Stomach (tissue), 4 donors: ENCODE data around the gene MEX3B.

Experiments used
- CTCF ChIP-seq, 7 experiments: fragments of 450-650 bp in 4 of 7; fragments of 200-600 bp in 3 of 7; sonication (generic) in 3 of 7; IDR thresholded peaks; one replicate each; pipeline ENCODE4 v1.5.1; 2016 to 2019; ENCODE audit warnings: antibody characterized with exemption in 7 of 7, control low read depth in 2 of 7, mild to moderate bottlenecking in 1 of 7
- EP300 ChIP-seq: sonication (generic); formaldehyde crosslinking; IDR thresholded peaks from one replicate; pipeline ENCODE4 v1.6.1; 2017; ENCODE audit warnings: antibody characterized with exemption
- POLR2A ChIP-seq, 4 donors: fragments of 450-650 bp; IDR thresholded peaks; one replicate each; pipeline ENCODE4 v1.6.1; 2016; ENCODE audit warnings: antibody characterized with exemption in 4 of 4, control low read depth in 2 of 4, mild to moderate bottlenecking in 1 of 4, moderate library complexity in 1 of 4
- POLR2AphosphoS5 ChIP-seq, 3 donors: sonication (generic); formaldehyde crosslinking; IDR thresholded peaks; one replicate each; pipeline ENCODE4 v1.6.1; 2016; ENCODE audit warnings: antibody characterized with exemption in 3 of 3

- no peak for TF ChIP-seq POLR2A (IDR thresholded peaks at IDR 0.05)
- TF ChIP-seq CTCF (IDR thresholded peaks at IDR 0.05) = no peak
- no peak for TF ChIP-seq EP300
- no peak for TF ChIP-seq POLR2AphosphoS5 (IDR thresholded peaks at IDR 0.05)
Observed at GRCh38 chr15:82093325-82093724, 47.5 kb upstream of the MEX3B start.
